Peyer's patch (tissue), 4 donors: ENCODE data around the gene KLHL25. TPM values are rescaled to one million over a fixed set of nuclear protein-coding genes. Genes with fewer than 3 reads are reported as not detected.
A peak's percentile ranks its signal among the peaks of the same experiment; 100 is the strongest.

Source experiments
- DNase-seq, 3 donors: peaks; one replicate each; pipeline ENCODE4 v3.0.0-alpha.2; 2017 to 2019
- H3K27ac ChIP-seq, 4 donors: fragments of 200-600 bp; sonication (generic); one replicate each; pipeline ENCODE4 v1.5.1; 2016 to 2019
- H3K27me3 ChIP-seq, 2 donors: fragments of 200-600 bp; sonication (generic); one replicate each; pipeline ENCODE4 v1.5.1; 2019
- H3K36me3 ChIP-seq, 3 donors: fragments of 200-600 bp; sonication (generic); one replicate each; pipeline ENCODE4 v1.5.1; 2016 to 2019
- H3K4me1 ChIP-seq, 4 donors: fragments of 200-600 bp; sonication (generic); one replicate each; pipeline ENCODE4 v1.5.1; 2016 to 2019
- H3K4me3 ChIP-seq, 4 donors: fragments of 200-600 bp; sonication (generic); 1 replicate in 3 of 4; 2 replicates in 1 of 4; pipeline ENCODE4 v1.5.1; 2016 to 2019; ENCODE audit warnings: mild to moderate bottlenecking in 1 of 4
- H3K9me3 ChIP-seq, 4 donors: fragments of 200-600 bp; sonication (generic); one replicate each; pipeline ENCODE4 v1.5.1; 2016 to 2019; ENCODE audit warnings: mild to moderate bottlenecking in 1 of 4
- POLR2A ChIP-seq, 2 donors: fragments of 450-650 bp; IDR thresholded peaks; one replicate each; pipeline ENCODE4 v1.5.1; 2017; ENCODE audit warnings: antibody characterized with exemption in 2 of 2, mild to moderate bottlenecking in 2 of 2, moderate library complexity in 2 of 2
- total RNA-seq, 4 donors: library from RNA; depleted of rRNA; stranded (reverse); fragments of >200 nt; gene quantifications; one replicate each; pipeline ENCODE4 v1.1.0, GENCODE V29; 2016
- TF ChIP-seq, protein P1 (sequence below), 6 experiments: fragments of 450-650 bp in 4 of 6; fragments of 200-600 bp in 2 of 6; sonication (generic) in 1 of 6; IDR thresholded peaks; one replicate each; pipeline ENCODE4 v1.5.1; 2017 to 2019; ENCODE audit warnings: antibody characterized with exemption in 6 of 6, mild to moderate bottlenecking in 3 of 6, moderate library complexity in 1 of 6

The KLHL25 gene
- total RNA-seq, 4 donors from 2014 or later, result 9.9 to 23.6 (median 17.2) TPM

DNA sequence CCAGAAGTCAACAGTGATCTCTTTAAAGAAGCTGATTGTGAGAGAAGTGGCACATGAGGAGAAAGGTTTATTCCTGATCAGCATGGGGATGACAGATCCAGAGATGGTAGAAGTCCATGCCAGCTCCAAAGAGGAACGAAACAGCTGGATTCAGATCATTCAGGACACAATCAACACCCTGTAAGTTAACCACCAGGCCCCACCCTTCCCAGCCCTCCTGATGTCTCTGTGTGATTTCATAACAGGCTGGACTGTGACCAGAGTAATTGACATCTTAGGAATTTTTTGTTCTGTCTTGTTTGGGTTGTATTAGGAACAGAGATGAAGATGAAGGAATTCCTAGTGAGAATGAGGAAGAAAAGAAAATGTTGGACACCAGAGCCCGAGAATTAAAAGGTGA lies 67.7 kb downstream of the KLHL25 start:
- peak in 1 of 3 donors; percentile 68 for DNase-seq
- Histone ChIP-seq H3K4me3 (no peak overlapping the region), H3K27me3 (no peaks in the 10 kb centered on the region), H3K27ac (peak overlapping the region in 3 of 4 donors; percentile 26 to 66 (median 51)), H3K9me3 (no peaks in the 10 kb centered on the region), H3K36me3 (peaks cover 0 to 91% (median 0%) of the 10 kb centered on the region in 3 donors), H3K4me1 (peaks cover 0 to 23% (median 0%) of the 10 kb centered on the region in 4 donors)
- TF ChIP-seq POLR2A (IDR thresholded peaks at IDR 0.05), result no peak
- TF ChIP-seq, protein P1, sequence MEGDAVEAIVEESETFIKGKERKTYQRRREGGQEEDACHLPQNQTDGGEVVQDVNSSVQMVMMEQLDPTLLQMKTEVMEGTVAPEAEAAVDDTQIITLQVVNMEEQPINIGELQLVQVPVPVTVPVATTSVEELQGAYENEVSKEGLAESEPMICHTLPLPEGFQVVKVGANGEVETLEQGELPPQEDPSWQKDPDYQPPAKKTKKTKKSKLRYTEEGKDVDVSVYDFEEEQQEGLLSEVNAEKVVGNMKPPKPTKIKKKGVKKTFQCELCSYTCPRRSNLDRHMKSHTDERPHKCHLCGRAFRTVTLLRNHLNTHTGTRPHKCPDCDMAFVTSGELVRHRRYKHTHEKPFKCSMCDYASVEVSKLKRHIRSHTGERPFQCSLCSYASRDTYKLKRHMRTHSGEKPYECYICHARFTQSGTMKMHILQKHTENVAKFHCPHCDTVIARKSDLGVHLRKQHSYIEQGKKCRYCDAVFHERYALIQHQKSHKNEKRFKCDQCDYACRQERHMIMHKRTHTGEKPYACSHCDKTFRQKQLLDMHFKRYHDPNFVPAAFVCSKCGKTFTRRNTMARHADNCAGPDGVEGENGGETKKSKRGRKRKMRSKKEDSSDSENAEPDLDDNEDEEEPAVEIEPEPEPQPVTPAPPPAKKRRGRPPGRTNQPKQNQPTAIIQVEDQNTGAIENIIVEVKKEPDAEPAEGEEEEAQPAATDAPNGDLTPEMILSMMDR (IDR thresholded peaks at IDR 0.05), result no peak

DNA sequence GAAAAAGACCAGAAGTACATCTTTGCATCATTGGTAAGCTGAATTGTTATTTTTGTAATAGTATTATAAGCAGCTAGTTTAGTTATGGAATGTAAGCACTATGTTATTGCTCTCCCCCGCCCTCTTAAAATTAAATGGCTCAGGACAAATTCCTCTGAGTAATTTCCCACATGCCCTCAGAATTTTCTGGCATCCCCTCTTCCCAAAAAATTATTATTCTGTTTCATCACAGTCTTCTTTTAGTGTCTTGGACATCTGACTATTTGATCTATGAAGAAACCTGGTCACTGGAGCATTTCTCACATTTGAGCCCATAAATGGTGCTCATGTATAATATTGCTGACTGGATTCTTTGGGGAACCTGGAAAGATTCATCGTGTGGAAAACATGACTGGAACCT lies 68.3 kb downstream of the KLHL25 start:
- H3K36me3 ChIP-seq, result peaks cover 0 to 91% (median 0%) of the 10 kb centered on the region in 3 donors
- no peak overlapping the region for H3K4me3 ChIP-seq
- H3K27ac ChIP-seq, result peak overlapping the region in 3 of 4 donors; percentile 26 to 66 (median 51)
- TF ChIP-seq POLR2A (IDR thresholded peaks at IDR 0.05), result no peak
- TF ChIP-seq, protein P1 (IDR thresholded peaks at IDR 0.05), result no peak
- no peak for DNase-seq
- H3K9me3 ChIP-seq, result no peaks in the 10 kb centered on the region
- H3K27me3 ChIP-seq, result no peaks in the 10 kb centered on the region
- peaks cover 0 to 23% (median 0%) of the 10 kb centered on the region in 4 donors for H3K4me1 ChIP-seq

DNA sequence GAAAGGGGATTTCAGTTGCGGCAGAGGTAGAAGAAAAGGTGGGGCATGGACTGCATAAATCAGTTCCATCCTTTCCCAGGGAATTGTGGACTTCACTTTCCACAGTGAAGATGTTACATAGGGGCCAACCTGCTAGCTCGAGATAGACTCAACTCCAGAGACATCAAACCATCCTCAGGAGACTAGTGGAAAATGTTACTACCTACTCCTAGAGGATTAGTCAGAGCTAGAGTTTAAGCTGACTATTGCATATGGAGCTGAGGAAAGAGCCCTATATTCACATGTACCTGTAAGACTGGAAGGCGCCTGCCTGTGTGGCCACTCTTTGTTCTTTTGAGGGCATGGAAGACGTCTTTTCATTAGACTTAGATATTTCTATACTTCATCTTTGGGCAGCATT lies 69.2 kb downstream of the KLHL25 start:
- no peaks in the 10 kb centered on the region for H3K27me3 ChIP-seq
- DNase-seq, result no peak
- no peaks in the 10 kb centered on the region for H3K9me3 ChIP-seq
- no peak overlapping the region for H3K4me3 ChIP-seq
- H3K27ac ChIP-seq, result peak overlapping the region in 3 of 4 donors; percentile 21 to 66 (median 25)
- H3K4me1 ChIP-seq, result peaks cover 0 to 21% (median 0%) of the 10 kb centered on the region in 4 donors
- peaks cover 0 to 91% (median 0%) of the 10 kb centered on the region in 3 donors for H3K36me3 ChIP-seq
- TF ChIP-seq POLR2A (IDR thresholded peaks at IDR 0.05), result no peak
- TF ChIP-seq, protein P1 (IDR thresholded peaks at IDR 0.05), result no peak

DNA sequence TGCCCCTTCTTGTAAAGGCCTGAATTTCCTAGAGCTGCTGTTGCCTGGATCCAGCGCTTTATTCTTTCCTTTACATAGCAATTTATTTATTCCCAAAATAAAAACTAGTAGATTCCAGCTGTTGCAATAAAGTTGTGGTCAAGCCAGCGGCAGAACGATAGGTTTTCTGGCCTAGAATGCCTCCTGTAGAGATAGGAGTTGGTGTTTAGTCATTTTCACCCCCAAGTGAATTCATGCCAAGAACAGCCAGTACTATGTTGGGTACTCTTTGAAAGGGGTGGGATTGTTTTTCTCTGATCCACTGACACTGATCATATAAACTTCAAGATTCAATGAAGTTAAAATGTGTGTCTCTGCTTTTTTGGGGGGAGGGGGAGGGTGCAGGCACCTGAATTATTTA lies 69.7 kb downstream of the KLHL25 start:
- TF ChIP-seq, protein P1 (IDR thresholded peaks at IDR 0.05), result no peak
- no peak for TF ChIP-seq POLR2A (IDR thresholded peaks at IDR 0.05)
- H3K36me3 ChIP-seq, result peaks cover 0 to 94% (median 0%) of the 10 kb centered on the region in 3 donors
- H3K27ac ChIP-seq, result peak overlapping the region in 3 of 4 donors; percentile 27 to 66 (median 30)
- H3K27me3 ChIP-seq, result no peaks in the 10 kb centered on the region
- peaks cover 0 to 18% (median 0%) of the 10 kb centered on the region in 4 donors for H3K4me1 ChIP-seq
- no peak for DNase-seq
- no peaks in the 10 kb centered on the region for H3K9me3 ChIP-seq
- H3K4me3 ChIP-seq, result no peak overlapping the region

DNA sequence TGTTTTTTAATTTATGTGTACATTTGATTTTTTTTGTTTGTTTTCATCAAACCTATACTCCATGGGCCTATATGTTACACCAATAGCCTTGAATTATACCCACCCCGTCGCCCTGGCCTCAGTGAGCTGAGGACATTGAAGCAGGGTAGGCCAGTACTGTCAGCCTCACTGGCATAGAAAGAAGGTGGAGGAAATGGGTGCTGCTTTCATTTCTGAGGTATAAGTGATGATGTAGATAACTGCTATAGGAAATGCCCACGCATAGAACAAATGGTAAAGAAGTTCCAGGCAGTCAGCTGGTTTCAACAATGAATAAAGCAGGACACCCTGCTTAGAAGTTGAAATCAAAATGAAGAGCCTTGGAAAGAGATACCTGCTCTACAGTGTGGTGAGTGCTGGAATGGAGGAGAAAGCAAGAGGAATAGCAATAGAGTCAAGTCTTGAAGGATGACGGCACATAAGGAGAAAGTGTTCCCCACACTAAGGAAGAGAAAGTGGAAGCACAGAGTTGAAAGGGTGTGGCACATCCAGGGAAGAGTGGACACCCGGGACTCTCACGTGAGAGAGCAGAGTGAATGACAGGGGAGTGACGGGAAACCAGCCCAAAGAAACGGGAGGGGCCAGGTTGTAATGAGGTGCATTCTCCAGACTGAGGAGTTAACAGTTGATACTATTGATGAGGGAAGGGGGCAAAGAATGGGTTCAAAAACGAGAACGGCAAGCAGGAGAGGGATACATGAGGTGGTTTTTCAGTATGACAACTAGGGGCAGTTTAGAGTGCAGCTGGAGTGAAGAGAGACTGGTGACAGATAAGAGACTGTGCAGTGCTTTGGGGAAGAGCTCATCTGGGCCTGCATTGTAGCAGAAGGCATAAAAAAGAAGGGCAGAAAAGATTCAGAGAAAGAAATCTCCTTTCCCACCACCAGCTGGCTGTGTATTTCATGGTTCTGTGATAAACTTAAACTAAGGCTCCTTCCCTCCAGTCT lies 70.5 kb downstream of the KLHL25 start:
- Histone ChIP-seq H3K36me3 (peaks cover 0 to 95% (median 0%) of the 10 kb centered on the region in 3 donors), H3K9me3 (no peaks in the 10 kb centered on the region), H3K27me3 (no peaks in the 10 kb centered on the region), H3K4me3 (no peak overlapping the region), H3K27ac (peak overlapping the region; percentile 2 to 35 (median 28)), H3K4me1 (peaks cover 0 to 18% (median 0%) of the 10 kb centered on the region in 4 donors)
- no peak for TF ChIP-seq POLR2A (IDR thresholded peaks at IDR 0.05)
- TF ChIP-seq, protein P1 (IDR thresholded peaks at IDR 0.05), result no peak
- no peak for DNase-seq
